OCI-M2 (cell line): Measurements from ENCODE around the gene DNAAF3.
"Not testable (repeated sequence)": the region's sequence is repeated elsewhere in the genome, so short reads cannot be mapped to it uniquely, and the experiment has no call there.

Experiments used
- DNase-seq: peaks from one replicate; lab custom pipeline; 2025; ENCODE audit not compliant: unreplicated experiment; lab: John Stamatoyannopoulos, UW

Gene DNAAF3

GRCh38 chr19:55155784-55156183 is 10.6 kb downstream of the DNAAF3 start:
- not testable (repeated sequence) for DNase-seq

DNA sequence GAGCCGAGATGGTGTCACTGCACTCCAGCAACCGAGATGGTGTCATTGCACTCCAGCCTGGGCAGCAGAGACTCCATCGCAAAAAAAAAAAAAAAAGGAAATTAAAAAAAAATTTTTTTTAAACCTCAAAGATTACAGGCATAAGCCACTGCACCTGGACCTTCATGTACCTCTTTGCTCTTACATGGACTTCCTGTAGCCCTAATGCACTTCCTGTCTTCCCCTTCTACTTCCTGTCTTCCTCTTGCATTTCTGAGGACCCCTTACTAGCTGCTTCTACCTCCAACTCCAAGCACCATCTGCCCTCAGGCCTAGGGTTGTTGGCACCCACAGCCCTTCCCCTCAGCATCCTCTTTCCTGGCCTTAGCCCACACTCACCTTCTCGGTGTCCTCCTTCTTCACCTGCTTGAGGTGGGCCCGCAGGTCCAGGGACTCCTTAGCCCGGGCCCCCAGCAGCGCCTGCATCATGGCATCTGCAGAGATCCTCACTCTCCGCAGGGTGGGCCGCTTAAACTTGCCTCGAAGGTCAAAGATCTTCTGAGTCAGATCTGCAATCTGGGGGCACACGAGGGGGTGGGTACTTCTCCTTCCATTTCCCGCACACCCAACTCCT is 12.7 kb downstream of the DNAAF3 start:
- no peak for DNase-seq

GRCh38 chr19:55152017-55152416 is 14.4 kb downstream of the DNAAF3 start:
- DNase-seq: no peak

- DNase-seq: no peak
Observed at GRCh38 chr19:55149078-55150003, 17.1 kb downstream of the DNAAF3 start, which contains the start of gene TNNT1. TNNT1 (minus strand) TSS chr19:55149206; CDS start chr19:55147157, 2,049 bp downstream.

GRCh38 chr19:55147545-55148251 is 18.7 kb downstream of the DNAAF3 start:
- no peak for DNase-seq

DNA sequence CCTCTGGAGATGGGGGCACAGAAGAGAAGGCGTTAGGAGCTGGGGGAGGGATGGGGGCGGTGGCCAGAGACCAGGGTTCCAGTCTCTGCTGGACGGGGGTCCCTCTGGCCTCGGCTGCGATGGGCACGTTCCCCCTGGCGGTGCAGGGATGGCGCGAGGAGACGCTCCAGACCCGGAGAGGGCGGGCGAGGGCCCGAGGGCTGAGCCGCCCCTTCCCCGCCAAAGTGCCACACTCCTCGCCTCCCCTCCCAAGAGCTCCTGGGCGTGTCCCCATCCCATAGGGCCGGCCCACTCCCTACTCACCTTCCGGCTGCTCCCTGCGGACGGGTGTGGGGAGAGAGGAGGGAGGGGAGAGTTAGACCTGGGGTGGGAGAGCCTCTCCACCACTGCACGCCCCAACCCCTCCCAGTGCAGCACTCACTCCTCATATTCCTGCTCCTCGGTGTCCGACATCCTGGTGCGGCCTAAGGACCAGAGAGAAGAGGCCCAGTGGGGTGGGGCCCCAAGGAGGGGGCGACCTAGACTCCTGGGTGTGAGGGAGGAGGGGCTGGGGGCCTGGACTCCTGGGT is 19.6 kb downstream of the DNAAF3 start:
- no peak for DNase-seq

DNA sequence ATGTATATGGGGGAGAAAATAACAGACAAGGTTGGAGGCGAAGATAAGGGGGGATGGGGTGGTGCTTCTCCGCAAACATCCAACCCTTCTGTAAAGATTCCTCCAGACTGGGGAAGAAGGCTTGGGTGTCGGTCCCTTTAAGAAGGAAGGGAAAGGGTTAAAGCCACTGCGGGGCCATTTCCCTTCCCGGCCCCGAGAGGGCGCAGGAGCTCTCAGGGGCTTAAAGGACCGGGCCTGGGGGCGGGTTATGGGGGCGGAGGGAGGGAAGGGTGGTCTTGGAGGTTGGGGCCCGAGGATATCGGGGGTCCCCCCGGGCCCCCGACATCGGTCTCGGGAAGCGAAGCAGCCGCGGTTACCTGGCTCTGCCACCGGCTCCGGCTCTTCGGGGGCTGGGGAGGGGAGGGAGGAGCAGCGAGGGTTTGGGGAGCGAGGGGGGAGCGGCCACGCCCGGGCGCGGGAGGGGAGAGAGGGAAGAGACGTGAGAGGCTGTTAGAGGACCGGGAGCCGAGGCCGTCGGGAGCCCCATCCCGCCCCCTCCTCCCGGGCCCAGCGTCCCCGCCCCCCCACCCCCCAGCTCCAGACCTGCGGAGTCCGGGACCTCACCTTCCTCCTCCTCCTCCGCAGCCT is 20.2 kb downstream of the DNAAF3 start:
- DNase-seq: peak; percentile 56

GRCh38 chr19:55145232-55145631 is 21.2 kb downstream of the DNAAF3 start:
- DNase-seq: no peak

DNA sequence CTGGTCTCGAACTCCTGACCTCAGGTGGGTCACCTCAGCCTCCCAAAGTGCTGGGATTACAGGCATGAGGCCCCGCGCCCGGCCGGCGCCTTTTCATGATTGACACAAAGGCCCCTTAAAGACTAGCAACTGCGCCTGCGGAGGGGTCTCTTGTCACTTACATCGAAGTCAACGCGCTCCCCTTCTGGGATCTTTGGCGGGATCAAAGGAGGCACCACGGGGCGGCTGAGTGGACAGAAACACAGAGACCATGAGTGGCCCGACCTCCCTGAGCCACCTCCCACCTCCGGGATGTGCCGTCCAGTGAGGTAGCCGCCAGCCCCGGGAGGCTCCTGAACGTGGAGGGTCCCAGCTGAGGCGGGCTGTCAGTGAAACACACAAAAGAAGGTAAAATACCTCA is 24.7 kb downstream of the DNAAF3 start:
- no peak for DNase-seq

DNA sequence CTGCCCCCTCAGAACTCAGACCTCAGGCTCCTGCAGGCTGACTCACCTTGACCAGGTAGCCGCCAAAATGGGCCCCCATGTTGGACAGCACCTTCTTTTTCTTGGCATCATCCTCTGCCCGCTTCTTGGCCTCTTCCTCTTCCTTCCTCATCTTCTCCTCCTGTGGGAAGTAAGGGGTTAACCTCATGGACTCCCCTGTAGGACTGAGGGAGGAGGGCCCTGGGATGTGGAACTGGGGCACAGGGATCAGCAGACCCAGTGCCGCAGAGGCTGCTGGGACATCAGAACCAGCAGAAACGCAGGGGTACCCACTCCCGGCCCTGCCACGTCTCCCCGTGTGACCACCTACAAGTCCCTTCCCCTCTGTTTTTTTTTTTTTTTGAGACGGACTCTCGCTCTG is 28.5 kb downstream of the DNAAF3 start:
- no peak for DNase-seq

DNA sequence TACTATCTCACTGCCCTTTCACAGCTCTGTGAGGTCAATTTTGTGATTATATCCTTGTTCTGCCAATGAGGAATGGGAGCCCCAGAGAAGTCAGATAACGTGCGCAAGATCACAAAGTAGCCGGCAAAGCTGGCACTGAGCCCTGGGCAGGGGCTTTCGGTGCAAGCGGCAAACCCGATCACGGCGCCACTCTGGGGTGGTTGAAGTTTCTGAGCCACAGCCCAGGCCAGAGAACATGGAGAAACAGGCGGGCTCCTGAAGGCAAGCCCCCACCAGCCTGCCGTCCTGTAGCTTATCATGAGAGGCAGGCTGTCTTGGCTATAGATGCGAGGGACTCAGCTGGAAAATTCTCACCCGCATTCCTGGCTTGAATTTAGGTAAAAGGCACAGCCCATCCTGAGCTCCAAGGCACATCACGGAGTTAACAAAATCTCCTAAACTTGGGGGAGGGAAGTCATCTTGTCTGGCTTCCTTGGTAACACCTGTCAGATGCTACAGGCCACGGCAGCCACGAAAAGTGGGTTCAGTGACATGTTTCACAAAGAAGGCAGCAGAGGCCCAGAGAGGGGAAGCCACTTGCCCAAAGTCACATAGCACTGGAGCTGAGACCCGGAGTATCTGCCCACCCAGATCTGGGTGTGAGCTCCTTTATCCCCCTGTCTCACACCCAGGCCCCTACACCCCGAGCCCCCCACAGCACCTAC is 29.9 kb downstream of the DNAAF3 start:
- no peak for DNase-seq

DNA sequence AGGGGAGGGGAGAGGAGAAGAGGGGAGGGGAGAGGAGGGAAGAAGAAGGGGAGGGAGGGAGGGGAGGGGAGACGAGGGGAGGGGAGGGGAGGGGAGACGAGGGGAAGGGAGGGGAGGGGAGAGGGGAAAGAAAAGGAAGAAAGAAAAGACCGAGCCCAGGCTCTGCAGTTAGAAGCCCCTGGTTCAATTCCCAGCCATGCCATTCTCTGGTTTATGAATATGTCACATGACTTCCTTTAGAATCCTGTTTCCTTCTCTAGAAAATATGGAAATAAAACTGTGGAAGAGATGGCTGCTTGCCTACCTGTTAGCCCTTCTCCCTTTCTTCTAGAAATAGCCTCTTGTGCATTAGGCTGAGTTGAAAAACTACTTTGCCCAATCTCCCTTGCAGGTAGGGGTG is 31.7 kb downstream of the DNAAF3 start:
- DNase-seq: no peak

DNA sequence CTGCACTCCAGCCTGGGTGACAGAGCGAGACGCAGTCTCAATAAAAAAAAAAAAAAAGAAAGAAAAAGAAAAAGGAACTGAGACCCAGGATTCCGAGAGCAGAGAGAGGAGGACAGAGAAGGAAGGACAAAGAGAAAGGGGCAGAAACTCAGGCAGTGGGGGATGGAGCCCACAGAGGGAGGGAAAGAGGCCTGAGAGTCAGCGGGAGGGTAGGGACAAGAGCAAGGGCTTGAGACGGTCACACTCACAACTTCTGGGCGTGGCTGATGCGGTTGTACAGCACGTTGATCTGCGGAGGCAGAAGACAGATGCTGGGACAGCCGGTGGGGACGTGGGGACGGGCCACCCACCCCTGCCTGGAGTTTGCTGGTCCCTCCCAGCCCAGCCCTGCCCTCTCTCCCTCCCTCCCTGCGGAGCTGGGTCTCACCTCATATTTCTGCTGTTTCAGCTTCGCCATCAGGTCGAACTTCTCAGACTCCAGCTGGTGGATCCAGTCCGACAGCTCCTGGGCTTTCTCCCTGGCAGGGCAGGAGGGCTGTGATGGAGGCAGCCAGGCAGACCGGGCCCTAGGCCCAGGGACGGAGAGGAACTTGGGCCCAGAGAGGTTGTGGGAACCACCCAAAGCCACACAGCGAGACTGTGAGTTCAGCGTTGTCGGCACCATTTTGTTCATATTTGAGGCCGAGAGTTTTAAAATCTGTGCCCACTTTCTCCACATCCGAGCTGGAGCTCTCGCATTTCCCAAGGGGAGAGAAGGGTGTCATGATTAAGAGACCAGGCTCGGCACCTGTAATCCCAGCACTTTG is 32.6 kb downstream of the DNAAF3 start:
- no peak for DNase-seq

DNA sequence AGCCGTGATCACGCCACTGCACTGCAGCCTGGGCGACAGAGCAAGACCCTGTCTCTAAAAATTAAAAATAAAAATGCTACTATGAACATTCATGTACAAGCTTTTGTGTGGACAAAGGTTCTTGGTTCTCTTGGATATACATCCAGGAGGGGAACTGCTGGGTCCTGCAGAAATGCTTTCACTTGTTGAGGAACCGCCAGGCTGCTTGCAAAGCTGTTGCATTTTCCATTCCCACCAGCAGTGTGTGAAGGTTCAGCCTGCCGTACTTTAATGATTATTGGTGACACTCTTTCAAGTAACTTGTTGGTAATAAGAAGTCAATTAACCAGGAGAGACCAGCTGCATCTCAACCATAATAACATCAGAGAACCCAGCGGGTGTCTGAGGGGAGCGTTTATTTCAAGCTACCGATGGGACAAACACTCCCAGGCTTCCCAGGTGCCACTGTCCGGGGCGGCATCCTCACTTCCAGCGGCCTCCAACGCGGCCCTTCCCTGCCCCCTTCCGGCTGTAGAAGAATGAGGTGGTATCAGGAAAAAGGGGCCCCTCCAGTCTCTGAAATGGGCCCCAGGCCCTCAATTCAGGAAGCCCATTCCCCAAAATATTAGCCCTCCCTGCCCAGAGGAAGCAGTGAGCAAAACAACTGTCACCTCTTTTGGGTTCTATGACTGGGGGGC is 33.8 kb downstream of the DNAAF3 start:
- no peak for DNase-seq

DNA sequence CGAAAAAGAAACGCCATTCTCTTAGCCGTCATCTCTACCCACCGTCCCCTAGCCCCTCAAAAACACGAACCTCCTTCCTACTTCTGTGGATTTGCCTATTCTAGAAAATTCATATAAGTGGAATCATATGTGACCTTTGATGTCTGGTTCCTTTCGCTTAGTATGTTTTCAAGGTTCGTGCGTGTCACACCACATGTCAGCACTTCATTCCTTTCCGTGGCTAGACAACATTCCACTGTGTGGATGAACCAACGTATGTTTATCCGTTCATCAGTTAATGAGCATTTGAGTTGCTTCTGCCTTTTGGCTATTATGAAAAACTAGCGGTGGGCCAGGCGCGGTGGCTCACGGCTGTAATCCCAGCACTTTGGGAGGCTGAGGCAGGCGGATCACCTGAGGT is 35.0 kb downstream of the DNAAF3 start:
- no peak for DNase-seq

DNA sequence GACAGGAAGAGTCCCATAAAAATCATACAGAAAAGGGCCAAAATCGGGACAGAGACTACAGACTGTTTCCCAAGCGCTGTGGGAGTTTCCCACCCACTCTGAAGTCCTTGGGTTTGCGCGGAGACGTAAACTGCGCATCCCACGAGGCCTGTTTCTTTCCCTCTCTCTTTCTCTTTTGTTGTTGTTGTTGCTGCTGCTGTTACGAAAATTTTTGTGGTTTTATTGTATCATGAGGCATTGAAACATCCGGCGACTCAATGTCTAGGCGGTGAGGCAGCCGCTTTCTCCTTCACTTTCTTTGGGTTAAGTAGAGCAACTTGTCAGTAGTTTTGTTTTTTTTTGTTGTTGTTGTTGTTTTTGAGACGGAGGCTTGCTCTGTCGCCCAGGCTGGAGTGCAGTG is 47.4 kb downstream of the DNAAF3 start:
- no peak for DNase-seq

- DNase-seq: no peak
Observed at GRCh38 chr19:55118401-55118991, 47.9 kb downstream of the DNAAF3 start.

DNA sequence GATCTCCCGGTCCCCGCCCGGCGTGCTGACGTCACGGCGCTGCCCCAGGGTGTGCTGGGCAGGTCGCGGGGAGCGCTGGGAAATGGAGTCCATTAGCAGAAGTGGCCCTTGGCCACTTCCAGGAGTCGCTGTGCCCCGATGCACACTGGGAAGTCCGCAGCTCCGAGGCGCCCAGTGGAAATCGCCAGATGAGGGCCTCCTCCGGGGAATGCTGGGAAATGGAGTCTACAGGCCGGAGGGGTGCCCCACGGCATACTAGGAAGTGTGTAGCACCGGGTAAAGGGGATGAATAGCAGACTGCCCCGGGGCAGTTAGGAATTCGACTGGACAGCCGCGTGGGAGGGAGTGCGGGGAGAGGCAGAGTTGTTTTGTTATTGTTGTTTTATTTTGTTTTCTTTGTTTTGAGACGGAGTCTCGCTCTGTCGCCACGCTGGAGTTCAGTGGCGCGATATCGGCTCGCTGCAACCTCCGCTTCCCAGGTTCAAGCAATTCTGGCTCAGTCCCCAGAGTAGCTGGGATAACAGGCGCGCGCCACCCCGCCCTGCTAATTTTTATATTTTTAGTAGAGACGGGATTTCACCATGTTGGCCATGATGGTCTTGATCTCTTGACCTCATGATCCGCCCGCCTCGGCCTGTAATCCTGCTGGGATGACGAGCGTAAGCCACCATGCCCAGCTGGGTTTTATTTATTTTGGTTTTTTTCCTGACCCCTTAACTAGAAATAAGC is 48.6 kb downstream of the DNAAF3 start:
- peak; percentile 84 for DNase-seq
